SJSA1 (cell line): ENCODE data around the gene DHRS2. TPM values are rescaled to one million over a fixed set of nuclear protein-coding genes. Genes with fewer than 3 reads are reported as not detected.
"Not testable (repeated sequence)": the region's sequence is repeated elsewhere in the genome, so short reads cannot be mapped to it uniquely, and the experiment has no call there.

Experiments used
- DNase-seq, 2 experiments: peaks; one replicate each; pipeline ENCODE4 v3.0.0-alpha.2; 2015 to 2020; ENCODE audit warnings: low spot score in 2 of 2, low read depth in 1 of 2
- H3K27ac ChIP-seq: fragments of 250-450 bp; sonication (Bioruptor Pico); 2 replicates; pipeline ENCODE4 v1.5.1; 2020; ENCODE audit warnings: mild to moderate bottlenecking, moderate library complexity
- H3K27me3 ChIP-seq: fragments of 250-450 bp; sonication (Bioruptor Pico); replicated peaks from 2 replicates; pipeline ENCODE4 v1.5.1; 2020; ENCODE audit warnings: mild to moderate bottlenecking, moderate library complexity
- H3K36me3 ChIP-seq: fragments of 250-450 bp; sonication (Bioruptor Pico); 2 replicates; pipeline ENCODE4 v1.5.1; 2020; ENCODE audit warnings: mild to moderate bottlenecking
- H3K4me1 ChIP-seq: fragments of 250-450 bp; sonication (Bioruptor Pico); replicated peaks from 2 replicates; pipeline ENCODE4 v1.6.1; 2021; ENCODE audit warnings: mild to moderate bottlenecking
- H3K4me3 ChIP-seq: fragments of 250-450 bp; sonication (Bioruptor Pico); 2 replicates; pipeline ENCODE4 v1.5.1; 2020; ENCODE audit warnings: mild to moderate bottlenecking
- H3K9me3 ChIP-seq: fragments of 250-450 bp; sonication (Bioruptor Pico); replicated peaks from 2 replicates; pipeline ENCODE4 v1.5.1; 2020; ENCODE audit warnings: mild to moderate bottlenecking
- total RNA-seq: library from RNA; depleted of rRNA; stranded (reverse); fragments of >200 nt; shearing (Covaris generic); gene quantifications from 2 replicates; pipeline ENCODE4 v1.2.3, GENCODE V29; 2014; rRNA removed

DHRS2 gene
- total RNA-seq, 1 experiment from 2014 or later: 0.21 TPM

- H3K4me3 ChIP-seq, H3K4me1 ChIP-seq, DNase-seq, H3K27me3 ChIP-seq, H3K9me3 ChIP-seq, H3K36me3 ChIP-seq, H3K27ac ChIP-seq: not testable (repeated sequence)
These were observed 53.7 kb downstream of the DHRS2 start for GRCh38 chr14:23689709-23690514.

DNA sequence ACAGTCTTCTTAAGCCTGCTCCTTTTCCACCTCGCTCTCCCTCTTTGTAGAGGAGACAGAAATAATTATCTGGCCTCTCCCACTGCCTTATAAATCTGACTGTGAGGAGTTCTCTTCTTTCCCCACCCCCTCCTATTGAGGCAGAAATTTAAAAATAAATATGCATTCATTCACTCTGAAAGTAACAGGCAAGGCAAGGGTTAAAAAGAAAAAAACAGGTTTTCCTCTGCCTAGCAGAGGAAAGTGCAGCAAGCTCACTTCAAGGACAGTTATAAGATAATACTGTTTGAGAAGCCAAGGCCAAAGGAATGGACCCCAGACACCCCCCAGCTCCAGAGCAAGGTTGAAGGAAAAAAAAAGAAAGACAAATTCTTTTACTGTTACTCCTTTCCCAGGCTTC is 56.3 kb downstream of the DHRS2 start:
- no peaks in the 10 kb centered on the region for H3K36me3 ChIP-seq
- H3K9me3 ChIP-seq: no peaks in the 10 kb centered on the region
- H3K27ac ChIP-seq: no peak overlapping the region
- no peak overlapping the region for H3K4me3 ChIP-seq
- no peaks in the 10 kb centered on the region for H3K4me1 ChIP-seq
- no peaks in the 10 kb centered on the region for H3K27me3 ChIP-seq
- DNase-seq: no peak

- no peak overlapping the region for H3K4me3 ChIP-seq
- H3K27me3 ChIP-seq: no peaks in the 10 kb centered on the region
- no peaks in the 10 kb centered on the region for H3K36me3 ChIP-seq
- no peak overlapping the region for H3K27ac ChIP-seq
- no peaks in the 10 kb centered on the region for H3K4me1 ChIP-seq
- DNase-seq: no peak
- no peaks in the 10 kb centered on the region for H3K9me3 ChIP-seq
These were observed 57.1 kb downstream of the DHRS2 start for GRCh38 chr14:23693252-23693775.

DNA sequence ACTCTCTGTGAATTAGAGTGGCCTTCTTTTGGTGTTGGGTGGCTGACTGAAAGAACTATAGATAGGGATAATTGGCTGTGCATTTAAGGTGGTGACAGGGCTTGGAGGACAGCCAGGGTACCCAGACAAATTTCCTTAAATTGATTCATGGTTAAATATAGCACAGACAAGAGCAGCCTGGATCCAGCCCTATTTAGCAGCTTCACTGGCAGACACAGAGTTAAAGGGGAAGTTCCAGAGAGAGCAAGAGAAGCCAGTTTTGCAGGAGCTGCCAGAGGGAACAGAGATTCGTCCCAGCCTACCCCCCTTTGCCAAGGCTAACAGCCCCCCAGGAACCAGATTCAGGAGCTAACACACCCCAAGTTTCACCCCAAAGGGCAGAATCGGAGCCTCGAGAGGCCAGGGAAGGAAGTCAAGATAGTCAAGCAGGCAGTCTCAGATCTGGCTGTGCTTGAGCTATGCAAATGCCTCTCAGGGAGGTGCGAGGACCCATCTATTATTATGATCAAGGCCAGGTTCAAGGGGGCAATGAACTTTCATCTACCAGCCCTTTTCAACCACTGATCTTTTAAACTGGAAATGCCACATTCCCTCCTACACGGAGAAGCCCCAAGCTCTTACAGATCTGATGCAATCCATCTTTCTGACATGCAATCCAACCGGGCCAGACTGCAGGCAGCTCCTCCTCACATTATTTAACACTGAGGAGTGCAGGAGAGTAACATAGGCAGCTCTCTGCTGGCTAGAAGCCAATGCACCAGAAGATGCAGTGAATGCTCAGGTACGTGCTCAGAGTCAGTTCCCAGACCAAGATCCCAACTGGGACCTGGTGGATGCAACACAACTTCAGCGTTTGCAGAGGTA is 58.2 kb downstream of the DHRS2 start:
- Histone ChIP-seq H3K4me3 (no peak overlapping the region), H3K4me1 (no peaks in the 10 kb centered on the region), H3K9me3 (no peaks in the 10 kb centered on the region), H3K36me3 (no peaks in the 10 kb centered on the region), H3K27ac (no peak overlapping the region), H3K27me3 (no peaks in the 10 kb centered on the region)
- no peak for DNase-seq

Other genes starting within 250 kb of the DHRS2 start
- gene MYH6, start 228.1 kb upstream of the DHRS2 start, total RNA-seq: not detected in 2 replicates
- gene MYH7, start 200.7 kb upstream of the DHRS2 start, total RNA-seq: not detected in 2 replicates
- gene NGDN, start 166.7 kb upstream of the DHRS2 start, total RNA-seq: 51.6 and 53.1 TPM in 2 replicates
- gene ZFHX2, start 84.6 kb upstream of the DHRS2 start, total RNA-seq: not detected in 2 replicates
- gene THTPA, start 80.1 kb upstream of the DHRS2 start, total RNA-seq: 5.0 TPM in 2 replicates
- gene AP1G2, start 68.6 kb upstream of the DHRS2 start, total RNA-seq: 0.74 and 1.1 TPM in 2 replicates
- not detected in 2 replicates for gene JPH4, start 57.6 kb upstream of the DHRS2 start, total RNA-seq